CD4-positive, alpha-beta T cell treated with Interleukin-2 at 100 ng/mL for 4 hours (primary cell): ENCODE results near the gene IRS1.

Experiments
- DNase-seq: peaks from one replicate; pipeline ENCODE4 v3.0.0-alpha.2; 2020; ENCODE audit warnings: low spot score

IRS1 gene

GRCh38 chr2:226754821-226755604 lies 44.6 kb downstream of the IRS1 start:
- DNase-seq: no peak

- no peak for DNase-seq
These were observed 46.7 kb downstream of the IRS1 start for GRCh38 chr2:226752887-226753286.

- no peak for DNase-seq
These were observed 52.3 kb downstream of the IRS1 start for GRCh38 chr2:226747288-226747687.

GRCh38 chr2:226746196-226746800 lies 53.3 kb downstream of the IRS1 start:
- DNase-seq: no peak

- no peak for DNase-seq
These were observed 55.7 kb downstream of the IRS1 start for GRCh38 chr2:226743915-226744314.

- DNase-seq: no peak
These were observed 57.3 kb downstream of the IRS1 start for GRCh38 chr2:226742347-226742746.

- no peak for DNase-seq
These were observed 59.5 kb downstream of the IRS1 start for GRCh38 chr2:226740039-226740648.

GRCh38 chr2:226739545-226740030 lies 60.0 kb downstream of the IRS1 start:
- DNase-seq: no peak

- DNase-seq: no peak
These were observed 60.6 kb downstream of the IRS1 start for GRCh38 chr2:226738821-226739544.

GRCh38 chr2:226738191-226738820 lies 61.3 kb downstream of the IRS1 start:
- no peak for DNase-seq

- DNase-seq: no peak
These were observed 63.2 kb downstream of the IRS1 start for GRCh38 chr2:226736382-226736781.

GRCh38 chr2:226733927-226734564 lies 65.6 kb downstream of the IRS1 start:
- no peak for DNase-seq

GRCh38 chr2:226733189-226733858 lies 66.3 kb downstream of the IRS1 start:
- DNase-seq: no peak

- DNase-seq: no peak
These were observed 67.0 kb downstream of the IRS1 start for GRCh38 chr2:226732478-226733188.

GRCh38 chr2:226730481-226730880 lies 69.1 kb downstream of the IRS1 start:
- no peak for DNase-seq

GRCh38 chr2:226728996-226729395 lies 70.6 kb downstream of the IRS1 start:
- DNase-seq: no peak

- DNase-seq: no peak
These were observed 72.4 kb downstream of the IRS1 start for GRCh38 chr2:226727251-226727650.

- no peak for DNase-seq
These were observed 73.1 kb downstream of the IRS1 start for GRCh38 chr2:226726546-226726945.

GRCh38 chr2:226725126-226725860 lies 74.3 kb downstream of the IRS1 start:
- DNase-seq: no peak

GRCh38 chr2:226721541-226721940 lies 78.1 kb downstream of the IRS1 start:
- DNase-seq: no peak
